ENCODE data around the gene ARAP3. TPM values are rescaled to one million over a fixed set of nuclear protein-coding genes. Genes with fewer than 3 reads are reported as not detected.

Gene ARAP3
- polyA plus RNA-seq, 4 donors: 19.8 to 24.4 (median 20.9) TPM

DNA sequence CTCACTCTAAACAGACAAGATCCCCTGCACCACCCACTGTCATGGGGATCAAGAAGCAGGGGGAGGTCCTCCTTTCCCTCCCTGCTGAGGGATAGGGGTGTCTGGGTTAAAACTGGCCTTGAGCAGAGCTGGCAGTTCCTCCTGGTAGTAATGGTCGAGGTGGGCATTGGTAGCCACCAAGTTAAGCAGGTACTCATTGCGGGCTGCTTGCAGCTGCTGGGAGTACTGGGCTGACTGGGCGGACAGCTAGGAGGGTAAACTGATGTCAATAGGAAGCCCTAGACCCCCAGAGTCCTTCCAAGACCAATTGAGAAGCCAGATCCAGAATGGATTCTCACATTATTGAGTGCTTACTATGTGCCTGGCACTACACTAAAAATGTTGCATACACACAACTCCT lies 34.2 kb downstream of the ARAP3 start:
- no peak for DNase-seq (ENCODE audit: low read depth in 4 of 4, low spot score in 3 of 4)

DNA sequence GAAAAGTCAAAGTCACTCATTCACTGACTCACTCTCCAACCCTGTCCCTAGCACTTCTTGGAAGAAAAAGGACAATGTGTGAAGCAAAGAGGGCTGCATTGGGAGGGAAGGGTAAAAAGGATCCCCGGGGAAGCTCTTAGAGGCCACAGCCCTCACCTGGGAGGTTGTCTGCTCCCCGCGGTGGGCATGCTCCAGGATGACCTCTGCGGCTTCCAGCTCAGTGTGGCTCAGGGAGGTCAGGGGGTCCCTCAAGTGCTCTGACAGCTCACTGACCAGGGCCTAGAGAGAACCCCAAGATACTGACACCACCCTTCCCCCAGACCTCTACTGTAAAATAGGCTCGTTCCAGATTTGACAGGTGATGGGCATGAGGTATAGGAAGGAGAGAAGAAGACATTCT lies 34.8 kb downstream of the ARAP3 start:
- DNase-seq (ENCODE audit: low read depth in 4 of 4, low spot score in 3 of 4): no peak

DNA sequence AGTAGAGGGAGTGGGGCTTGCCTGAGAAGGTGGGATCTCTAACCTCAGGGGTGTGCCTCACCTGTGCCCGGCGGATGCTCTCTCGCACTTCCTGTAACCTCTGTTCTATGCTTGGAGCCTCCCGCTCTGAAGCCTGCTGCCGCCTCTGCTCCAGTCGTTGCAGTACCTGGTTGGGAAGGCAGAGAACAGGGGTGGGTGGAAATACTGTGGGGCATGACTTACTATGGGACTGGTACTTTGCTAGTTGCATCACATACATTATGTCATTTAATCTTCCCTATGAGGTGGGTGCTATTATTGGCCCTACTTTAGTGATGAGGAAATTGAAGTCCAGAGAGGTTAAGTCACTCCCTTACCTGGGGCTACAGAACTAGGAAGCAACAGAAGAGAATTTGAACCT lies 36.0 kb downstream of the ARAP3 start:
- no peak for DNase-seq (ENCODE audit: low read depth in 4 of 4, low spot score in 3 of 4)

DNA sequence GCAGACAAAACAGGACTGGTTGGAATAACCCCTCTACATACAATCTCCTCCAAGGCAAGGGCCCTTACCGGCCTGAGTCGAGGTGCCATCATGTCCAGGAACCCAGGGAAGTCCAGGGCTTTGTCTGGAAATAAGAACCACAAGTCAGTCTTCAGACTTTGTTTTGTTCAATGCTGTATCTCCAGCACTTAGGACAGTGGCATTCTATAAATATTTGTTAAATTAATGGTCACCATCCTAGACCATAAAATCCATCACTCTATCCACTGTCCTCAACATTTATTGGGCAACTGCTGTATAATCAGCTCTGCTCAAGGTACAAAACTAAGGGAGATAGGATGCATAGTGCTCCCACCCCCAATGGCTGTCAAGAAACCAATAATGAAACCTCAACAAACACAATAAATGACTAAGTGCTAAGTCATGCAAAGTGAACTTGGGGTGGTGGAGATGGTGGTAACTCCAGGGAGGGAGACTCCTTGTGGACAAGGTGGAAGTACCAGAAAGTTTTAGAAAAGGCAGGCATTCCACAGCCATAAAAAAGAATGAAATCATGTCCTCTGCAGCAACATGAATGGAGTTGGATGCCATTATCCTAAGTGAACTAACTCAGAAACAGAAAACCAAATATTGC lies 40.3 kb downstream of the ARAP3 start:
- DNase-seq (ENCODE audit: low read depth in 4 of 4, low spot score in 3 of 4): no peak

DNA sequence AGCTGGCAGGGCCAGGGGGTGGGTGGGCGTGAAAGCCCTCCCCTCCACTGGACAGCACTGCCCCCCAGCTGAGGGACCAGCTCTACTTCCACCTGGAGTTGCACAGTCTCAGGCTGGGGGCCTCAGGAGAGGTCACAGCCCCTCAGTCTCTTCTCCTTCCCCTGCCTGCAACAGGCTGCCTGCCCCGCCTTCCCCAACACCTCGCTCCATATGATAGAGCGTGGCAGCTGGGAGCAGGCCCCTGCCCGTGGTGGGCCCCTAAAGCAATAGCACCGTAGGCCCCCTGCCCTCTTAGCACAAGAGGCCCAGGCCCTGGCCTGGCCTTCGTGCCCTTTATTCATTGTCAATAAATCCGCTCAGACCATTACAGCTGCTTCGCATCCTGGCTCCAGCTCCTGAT lies 41.3 kb downstream of the ARAP3 start:
- no peak for DNase-seq (ENCODE audit: low read depth in 4 of 4, low spot score in 3 of 4)

DNA sequence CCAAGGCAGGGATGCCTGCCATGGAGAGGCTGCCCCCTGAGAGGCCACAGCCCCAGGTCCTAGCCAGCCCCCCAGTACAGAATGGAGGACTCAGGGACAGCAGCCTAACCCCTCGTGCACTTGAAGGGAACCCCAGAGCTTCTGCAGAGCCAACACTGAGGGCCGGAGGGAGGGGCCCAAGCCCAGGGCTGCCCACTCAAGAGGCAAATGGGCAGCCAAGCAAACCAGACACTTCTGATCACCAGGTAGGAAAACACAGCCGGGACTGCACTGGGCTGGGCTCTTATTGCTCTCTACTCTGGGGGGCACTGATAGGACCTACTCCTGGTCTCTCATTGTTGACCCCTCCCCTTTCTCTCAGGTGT lies 42.0 kb downstream of the ARAP3 start:
- DNase-seq (ENCODE audit: low read depth in 4 of 4, low spot score in 3 of 4): no peak

DNA sequence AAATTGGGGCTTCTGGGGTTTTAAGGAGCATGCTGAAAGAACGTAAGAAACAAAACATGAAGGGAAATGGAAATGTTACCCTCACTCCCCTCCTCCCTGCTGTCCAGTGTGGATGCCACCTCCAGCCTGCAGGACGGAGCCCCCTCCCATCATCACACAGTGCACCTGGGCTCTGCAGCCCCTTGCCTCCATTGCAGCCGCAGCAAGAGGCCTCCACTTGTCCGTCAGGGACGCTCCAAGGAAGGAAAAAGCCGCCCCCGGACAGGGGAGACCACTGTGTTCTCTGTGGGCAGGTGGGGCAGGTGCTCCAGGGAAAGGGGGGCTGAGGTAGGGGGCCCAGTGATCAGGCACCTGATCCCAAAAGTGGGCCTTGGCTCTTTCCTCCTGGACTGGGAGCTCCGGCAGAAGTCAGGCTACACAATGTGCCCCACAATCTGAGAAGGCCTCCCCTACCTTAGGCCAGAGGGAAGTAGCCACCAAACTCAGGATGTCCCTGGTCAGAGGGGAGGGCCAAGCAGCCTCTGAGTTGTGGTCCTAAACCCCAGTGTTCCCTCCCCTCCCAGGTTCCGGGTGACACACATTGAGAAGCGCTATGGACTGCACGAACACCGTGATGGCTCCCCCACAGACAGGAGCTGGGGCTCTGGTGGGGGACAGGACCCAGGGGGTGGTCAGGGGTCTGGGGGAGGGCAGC lies 42.5 kb downstream of the ARAP3 start:
- no peak for DNase-seq (ENCODE audit: low read depth in 4 of 4, low spot score in 3 of 4)

DNA sequence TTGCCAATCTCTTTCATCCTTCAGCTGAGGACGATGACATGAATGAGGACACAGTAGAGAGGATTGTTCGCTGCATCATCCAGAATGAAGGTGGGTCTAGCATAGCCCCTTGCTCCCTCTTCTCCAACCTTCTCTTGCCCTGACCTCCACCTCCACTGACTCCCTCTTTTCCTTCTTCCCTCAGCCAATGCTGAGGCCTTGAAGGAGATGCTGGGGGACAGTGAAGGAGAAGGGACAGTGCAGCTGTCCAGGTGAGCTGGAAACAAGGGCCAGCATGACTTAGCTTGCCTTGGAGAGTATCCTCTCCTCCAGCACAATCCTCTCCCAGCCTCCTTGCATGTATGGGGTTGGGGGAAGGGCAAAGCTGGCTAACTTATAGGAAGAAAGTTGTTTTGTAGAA lies 43.3 kb downstream of the ARAP3 start:
- no peak for DNase-seq (ENCODE audit: low read depth in 4 of 4, low spot score in 3 of 4)

DNA sequence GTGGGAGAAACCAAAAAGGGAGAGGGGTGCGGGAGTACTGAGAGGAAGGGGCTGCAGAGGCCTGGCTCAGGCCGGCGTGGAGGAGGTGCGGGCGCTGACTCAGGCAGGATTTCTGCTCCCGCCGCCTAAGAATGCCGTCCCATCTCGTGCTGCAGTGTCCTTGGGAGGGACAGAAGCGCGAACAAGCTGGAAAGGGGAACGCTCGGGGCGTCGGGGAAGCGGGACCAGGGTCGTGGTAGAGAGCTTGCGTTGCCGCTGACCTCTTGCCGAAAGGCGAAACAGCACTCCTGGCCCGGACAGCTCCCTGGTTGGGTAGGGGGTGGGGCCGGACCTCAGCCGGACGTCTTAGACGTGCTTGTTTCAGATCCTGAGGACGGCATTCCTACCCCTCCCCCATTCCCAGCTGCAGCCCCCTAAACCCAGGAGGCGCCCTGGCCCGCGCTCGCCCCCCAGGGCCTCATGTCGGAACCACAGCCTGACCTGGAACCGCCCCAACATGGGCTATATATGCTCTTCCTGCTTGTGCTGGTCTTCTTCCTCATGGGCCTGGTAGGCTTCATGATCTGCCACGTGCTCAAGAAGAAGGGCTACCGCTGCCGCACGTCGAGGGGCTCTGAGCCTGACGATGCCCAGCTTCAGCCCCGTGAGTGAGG lies 44.1 kb downstream of the ARAP3 start:
- DNase-seq (ENCODE audit: low read depth in 4 of 4, low spot score in 3 of 4): no peak

DNA sequence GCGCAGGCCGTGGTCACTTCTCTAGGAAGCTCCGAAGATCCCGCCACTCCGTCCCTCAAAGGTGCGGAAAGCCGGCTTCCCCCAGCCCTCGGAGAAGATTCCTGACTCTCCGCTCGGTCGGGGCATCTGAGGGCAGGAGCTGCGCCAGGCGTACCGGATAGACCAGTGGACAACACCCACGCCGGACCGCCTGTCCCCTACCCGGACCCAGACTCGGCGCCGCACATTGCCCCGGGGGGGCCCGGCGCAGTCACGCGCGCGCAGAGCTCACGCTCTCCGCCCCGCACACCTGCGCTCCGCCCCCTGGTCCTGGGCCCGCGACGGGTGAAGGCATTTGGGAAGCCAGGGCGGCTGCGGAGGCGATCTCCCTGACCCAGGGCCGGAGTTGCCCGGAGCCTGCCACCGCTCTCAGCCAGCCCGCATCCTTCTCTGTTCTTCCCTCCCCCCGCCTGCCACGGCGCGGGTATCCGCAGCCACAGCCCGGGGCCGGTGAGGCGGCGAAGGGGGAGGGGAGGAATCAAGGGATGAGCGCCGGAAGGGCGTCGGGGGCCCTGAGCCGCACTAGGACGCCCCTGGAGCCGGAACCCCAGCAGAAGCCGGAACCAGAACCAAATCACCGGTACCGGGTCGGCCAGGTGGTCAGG lies 44.8 kb downstream of the ARAP3 start:
- no peak for DNase-seq (ENCODE audit: low read depth in 4 of 4, low spot score in 3 of 4)

DNA sequence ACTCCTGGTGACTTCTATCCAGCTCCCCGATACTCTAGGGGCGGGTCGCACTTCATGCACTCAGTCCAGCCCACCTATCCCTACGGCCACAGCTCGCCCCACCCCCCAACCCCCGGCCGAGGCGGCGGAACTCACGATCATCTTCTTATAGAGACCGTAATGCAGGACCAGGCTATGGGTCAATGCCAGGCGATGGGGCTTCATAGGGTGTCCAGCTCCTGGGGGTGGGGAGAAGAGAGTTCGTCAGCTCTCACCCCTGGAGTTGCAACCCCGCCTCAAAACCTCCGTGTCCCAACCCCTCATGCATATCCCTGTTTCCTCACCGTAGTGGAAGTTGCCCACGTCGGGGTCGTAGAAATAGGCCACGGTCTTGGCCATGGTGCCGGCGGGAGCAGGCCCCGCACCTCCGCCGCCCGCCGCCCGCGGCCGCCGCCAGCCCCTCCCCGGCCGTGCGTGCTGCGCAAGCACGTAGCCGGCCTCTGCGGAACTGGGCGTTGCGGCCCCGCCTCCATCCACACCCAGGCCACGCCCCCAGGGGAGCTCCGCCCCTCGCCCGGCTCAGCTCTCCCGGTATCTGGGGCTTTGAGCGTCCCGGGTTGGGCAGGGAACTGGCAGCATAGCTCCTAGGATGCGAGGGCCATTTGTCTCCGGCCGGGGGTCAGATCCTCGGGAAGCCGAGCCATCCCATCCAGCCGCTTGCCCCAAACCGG lies 45.5 kb downstream of the ARAP3 start, which contains the start of the genes HDAC3 and RELL2:
Gene HDAC3 (minus strand): TSS at position 437 of the 710 bp plus-strand sequence. CDS start 59 bp downstream, at position 378.
Gene RELL2 (plus strand): TSS at position 585 of the 710 bp plus-strand sequence. CDS start 1,229 bp downstream, outside the sequence.
- DNase-seq (ENCODE audit: low read depth in 4 of 4, low spot score in 3 of 4): peak; percentile 79 to 86 (median 80)

DNA sequence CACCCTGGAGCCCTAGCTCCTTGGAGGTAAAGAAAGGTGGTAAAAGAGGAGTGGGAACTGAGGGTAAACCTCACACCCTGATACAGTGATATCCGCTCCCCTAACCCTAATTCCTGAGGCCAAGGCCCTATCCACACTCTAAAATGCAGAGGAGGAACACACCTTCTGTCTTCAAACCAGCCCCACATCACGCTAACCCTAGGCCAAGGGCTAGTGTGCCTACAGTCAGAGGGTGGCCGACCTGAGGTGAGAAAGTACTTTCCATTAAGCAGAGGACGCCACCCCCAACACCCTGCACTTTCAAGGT lies 46.0 kb downstream of the ARAP3 start:
- DNase-seq (ENCODE audit: low read depth in 4 of 4, low spot score in 3 of 4): no peak

DNA sequence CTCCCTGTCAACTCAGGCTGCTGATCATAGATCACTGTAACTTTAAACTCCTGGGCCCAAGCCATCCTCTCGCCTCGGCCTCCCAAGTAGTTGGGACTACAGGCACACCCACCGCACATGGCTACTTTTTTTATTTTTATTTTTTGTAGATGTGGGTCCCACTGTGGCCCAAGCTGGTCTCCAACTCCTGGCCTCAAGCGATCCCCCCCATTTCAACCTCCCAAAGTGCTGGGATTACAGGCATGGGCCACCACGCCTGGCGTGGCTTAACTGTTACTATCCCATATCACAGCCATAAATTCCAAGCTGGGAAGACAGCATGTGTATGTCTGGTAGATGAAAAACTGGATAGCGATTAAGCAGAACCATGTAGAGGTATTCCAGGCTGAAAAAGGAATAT lies 46.4 kb downstream of the ARAP3 start:
- DNase-seq (ENCODE audit: low read depth in 4 of 4, low spot score in 3 of 4): no peak

DNA sequence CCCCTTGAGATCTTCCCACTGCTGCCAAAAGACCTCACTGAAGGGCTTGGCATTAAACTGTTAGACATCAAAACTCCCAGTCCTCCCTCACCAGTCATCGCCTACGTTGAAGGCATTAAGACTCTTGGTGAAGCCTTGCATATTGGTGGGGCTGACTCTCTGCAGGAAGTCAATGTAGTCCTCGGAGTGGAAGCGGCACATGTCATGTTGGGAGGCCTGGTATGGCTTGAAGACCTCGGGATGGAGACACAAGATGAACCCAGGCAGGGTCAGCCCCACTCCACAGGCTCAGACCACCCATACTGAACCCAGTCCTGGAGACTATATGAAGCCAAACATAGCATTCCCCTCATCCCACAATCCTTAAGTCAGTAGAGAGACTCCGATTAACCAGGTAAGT lies 47.3 kb downstream of the ARAP3 start:
- DNase-seq (ENCODE audit: low read depth in 4 of 4, low spot score in 3 of 4): no peak

DNA sequence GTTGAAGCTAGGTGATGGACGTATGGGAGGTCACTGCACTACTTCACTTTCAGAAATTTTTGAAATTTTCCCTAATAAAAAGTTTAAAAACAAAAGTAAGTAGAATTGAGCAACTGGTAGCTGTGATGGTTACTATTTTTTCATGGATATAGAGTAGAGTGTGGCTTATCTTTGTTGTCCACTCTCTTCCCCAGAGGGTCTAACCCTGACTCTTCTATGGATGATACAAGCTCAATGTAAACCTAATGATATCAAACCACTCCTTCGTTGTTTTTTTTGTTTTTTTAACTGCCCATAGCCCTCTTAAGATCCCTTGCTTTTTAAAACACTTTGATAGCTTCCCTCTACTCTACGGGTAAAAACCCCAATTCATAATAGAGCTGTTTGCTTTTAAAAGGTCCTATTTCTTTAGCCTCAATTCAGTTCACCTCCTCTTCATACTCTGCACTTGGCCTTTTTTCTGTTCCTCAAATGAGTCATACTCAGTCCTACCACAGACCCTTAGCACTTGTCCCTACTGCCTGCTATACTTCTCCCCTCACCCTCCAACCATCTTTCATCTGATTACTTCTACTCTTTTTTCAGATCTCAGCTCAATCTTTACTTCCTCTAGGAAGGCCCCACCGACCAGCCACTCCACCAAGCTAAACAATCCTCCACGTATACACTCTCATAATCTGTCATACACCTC lies 48.0 kb downstream of the ARAP3 start:
- no peak for DNase-seq (ENCODE audit: low read depth in 4 of 4, low spot score in 3 of 4)

DNA sequence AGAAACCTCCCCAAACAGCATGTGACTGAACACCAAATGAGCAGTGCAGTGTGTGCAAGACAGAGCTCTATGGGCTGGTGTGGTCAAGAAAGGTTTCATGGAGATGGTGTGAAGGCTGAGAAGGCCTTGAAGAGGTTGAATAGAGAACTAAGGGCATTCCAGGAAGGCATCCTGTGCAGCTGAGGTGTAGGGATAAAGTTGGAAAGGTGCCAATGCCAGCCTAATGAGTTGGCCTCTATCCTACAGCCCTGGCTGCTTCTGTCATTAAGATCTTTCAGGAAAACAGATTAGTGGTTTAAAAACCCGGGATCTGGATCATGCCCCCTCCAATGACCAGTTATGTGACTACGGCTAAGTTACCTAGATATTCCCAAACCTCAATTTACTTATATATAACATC lies 49.4 kb downstream of the ARAP3 start:
- DNase-seq (ENCODE audit: low read depth in 4 of 4, low spot score in 3 of 4): no peak

DNA sequence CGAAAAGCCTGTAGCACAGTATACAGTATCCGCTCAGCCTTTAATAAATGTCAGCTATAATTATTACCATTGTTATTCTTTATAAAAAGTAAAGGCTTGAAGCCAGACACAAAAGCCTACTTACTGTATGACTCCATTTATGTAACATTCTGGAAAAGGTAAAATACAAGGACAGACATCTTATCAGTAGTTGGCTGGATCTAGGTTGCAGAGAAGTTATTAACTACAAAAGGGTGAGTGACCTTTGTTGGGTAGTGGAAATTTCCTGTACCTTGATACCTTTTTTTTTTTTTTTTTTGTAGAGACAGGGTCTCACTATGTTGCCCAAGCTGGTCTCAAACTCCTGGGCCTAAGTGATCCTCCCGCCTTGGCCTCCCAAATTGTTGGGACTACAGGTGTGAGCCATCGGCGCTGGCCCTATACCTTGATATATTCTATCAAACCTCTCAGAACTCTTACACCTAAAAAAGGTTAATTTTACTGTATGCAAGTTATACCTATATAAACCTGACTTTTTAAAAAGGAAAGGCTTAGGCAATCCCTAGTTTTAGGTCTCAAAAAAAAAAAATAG lies 51.4 kb downstream of the ARAP3 start:
- no peak for DNase-seq (ENCODE audit: low read depth in 4 of 4, low spot score in 3 of 4)

DNA sequence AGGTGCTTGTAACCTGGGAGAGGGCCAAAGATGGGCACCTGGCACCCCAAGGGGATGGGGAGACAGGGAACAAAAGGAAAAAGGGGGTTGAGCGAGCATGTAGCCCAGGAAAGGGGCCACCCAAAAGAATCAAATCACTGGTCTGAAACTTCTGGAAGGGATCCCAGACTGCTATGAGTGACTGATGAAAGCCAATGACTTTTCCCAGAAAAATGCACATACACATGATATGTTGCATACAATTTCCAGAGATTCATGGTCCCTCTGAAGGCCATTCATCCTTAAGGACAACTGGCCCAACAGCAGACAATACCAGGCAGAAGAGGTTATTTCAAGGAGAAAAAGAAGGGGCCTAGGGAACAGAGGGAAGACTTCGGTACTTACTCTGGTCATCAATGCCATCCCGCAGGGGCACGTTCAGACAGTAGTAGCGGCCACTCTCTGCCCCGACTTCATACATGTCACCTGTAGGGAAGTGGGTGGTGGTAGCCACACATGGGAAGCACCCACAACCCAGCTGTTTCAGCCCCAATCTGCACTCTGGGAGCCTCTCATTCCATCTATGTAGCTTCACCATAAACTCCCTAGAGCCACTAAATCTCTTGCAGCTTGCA lies 53.7 kb downstream of the ARAP3 start:
- DNase-seq (ENCODE audit: low read depth in 4 of 4, low spot score in 3 of 4): no peak

DNA sequence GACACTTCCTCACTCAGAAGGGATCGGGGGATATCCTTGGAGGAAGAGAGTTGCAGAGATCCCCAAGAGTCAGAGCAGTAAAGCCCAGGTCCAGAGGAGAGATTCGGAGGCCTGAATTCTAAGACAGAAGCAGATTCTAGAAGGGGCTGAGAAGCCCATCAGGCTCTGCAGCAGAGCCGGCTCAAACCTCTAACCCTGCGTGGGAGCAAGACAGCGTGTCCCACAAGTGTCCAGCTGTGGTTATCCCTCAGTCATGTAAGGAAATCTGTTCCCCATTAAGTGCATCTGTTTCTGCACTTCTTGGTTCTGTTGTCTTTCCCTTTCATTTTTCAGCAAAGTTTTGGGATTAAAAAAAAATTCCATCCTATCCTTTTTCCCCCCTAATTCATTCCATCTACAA lies 58.4 kb downstream of the ARAP3 start:
- no peak for DNase-seq (ENCODE audit: low read depth in 4 of 4, low spot score in 3 of 4)

DNA sequence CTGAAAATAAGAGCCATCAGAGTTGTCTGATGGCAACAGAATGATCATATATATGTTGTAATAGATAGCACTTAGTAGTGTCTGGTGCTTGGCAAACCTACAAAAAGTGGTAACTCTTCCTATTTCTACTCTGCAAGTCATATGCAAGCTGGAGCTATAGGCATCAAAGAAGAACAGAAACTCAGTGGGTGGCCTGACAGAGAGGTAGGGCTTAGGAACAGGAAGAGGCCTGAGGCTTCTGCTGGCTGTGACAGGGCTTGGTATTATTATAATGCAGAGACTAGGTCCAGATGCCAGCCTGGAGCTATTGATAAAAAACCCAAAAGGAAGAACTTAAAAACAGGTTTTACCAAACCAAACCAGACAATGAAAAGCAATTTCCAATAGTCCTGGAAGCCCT lies 58.8 kb downstream of the ARAP3 start:
- DNase-seq (ENCODE audit: low read depth in 4 of 4, low spot score in 3 of 4): no peak

All from right renal pelvis (tissue), 4 donors.